HG03066 (cell line): ENCODE results near the gene OR10A4.
"Not testable (repeated sequence)": the region's sequence is repeated elsewhere in the genome, so short reads cannot be mapped to it uniquely, and the experiment has no call there.

Experiments used
- ATAC-seq: cut with Tn5 transposase; IDR thresholded peaks from one replicate; pipeline ENCODE4 v1.9.1; 2021; ENCODE audit warnings: low read depth; ENCODE audit not compliant: unreplicated experiment

The OR10A4 gene

DNA sequence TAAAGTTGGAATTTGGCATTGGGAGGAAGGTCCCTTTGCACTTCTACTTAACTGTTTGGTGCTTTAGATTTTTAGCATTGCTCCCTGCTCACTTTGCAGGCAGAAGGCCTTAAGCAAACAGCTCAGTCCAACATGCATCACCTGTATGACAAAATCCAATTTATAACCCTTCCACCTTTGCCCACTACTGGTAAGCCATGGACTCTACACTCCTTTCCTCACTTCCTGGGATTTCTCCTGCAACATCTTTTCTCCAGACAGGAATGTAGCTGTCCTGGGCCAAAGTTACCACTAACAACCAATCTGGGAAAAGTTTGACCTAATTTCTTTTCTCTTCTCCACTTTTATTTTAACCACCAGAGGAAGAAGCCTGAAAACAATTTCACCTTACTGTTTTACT, 17.7 kb downstream of the OR10A4 start:
- ATAC-seq: no peak

DNA sequence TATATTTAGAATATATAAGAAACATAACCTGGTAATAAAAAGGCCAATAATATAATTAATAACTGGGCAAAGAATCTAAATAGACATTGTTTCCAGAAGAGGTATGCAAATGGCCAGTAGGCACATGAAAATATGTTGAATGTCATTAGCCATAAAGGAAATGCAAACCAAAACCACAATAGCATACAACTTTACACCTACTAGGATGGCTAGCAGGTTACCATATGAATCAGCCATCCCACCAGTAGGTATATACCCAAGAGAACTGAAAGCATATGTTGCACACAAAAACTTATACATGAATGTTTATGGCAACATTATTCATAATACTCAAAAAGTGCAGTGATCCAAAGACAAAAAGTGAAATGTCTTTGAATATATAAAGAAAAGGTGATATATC, 18.6 kb downstream of the OR10A4 start:
- ATAC-seq: peak; percentile 72

DNA sequence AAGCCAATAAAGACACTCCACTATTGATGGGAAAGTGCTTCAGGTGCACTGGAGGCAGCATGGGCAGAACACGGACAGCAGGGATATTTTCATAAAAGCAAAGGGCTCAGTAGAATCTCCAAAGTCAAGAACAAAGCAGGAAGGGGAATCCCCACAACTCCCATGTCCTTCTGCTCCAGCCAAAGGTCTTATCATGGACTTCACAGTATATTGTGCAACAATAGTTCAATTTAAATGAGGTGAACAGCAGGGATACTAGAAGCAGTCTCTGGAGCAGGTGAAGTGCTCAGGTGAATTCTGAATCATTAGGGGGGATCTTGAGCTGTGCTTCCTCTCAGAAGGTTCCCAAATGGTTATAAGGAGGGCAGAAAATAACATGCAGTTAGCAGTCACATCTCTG, 22.5 kb downstream of the OR10A4 start:
- ATAC-seq: no peak

DNA sequence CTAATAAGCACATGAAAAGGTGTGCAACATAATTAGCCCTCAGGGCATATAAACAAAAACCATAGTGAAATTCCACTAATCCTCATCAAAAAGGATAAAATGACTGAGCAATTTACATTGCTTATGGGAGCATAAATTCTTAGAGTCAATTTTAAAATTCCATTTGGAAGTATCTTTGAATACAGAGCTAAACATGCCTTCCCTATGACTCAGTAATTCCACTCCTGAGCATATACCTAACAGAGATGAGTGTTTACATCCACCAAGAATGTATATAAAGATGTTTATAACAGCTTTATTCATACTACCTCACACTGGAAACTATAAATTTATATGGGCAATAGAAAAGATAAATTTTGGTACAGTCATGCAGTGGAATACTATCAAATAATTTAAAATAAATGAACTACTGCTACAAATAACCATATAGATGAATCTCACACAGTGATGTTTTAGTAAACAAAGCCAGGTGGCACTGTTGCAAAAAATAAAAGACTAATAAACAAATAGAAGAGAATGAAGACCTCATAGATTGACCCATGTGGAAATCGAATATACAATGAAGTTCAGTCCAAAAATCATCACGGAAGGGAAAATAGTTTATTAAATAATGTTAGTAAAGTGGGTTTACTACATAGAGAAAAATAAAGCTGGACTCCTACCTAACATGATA, 24.0 kb downstream of the OR10A4 start:
- ATAC-seq: no peak

DNA sequence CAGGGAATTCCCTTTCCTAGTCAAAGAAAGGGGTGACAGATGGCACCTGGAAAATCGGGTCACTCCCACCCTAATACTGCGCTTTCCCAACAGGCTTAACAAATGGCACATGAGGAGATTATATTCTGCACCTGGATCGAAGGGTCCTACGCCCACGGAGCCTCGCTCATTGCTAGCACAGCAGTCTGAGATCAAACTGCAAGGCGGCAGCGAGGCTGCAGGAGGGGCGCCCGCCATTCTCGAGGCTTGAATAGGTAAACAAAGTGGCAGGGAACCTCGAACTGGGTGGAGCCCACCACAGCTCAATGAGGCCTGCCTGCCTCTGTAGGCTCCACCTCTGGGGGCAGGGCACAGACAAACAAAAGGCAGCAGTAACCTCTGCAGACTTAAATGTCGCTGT, 28.4 kb downstream of the OR10A4 start:
- ATAC-seq: not testable (repeated sequence)

DNA sequence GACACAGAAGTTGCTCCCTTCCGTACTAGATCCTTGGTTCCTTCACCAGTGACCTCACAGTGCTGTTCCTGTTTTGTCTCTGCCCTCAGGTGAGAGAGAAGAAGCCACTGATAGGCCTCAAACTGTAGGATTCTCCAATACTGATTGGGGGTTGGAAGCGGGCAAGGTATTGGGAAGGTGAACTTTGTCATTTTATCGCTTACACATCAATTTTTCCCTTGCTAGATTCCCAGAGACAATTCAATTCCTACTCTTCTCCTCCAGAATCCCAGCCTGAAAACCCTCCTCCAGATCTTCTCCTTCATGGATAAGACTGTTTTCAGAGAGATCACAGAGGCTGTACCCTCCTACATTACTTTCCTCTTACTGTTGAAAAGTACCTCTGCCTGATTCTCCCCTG, 35.0 kb downstream of the OR10A4 start:
- ATAC-seq: no peak

DNA sequence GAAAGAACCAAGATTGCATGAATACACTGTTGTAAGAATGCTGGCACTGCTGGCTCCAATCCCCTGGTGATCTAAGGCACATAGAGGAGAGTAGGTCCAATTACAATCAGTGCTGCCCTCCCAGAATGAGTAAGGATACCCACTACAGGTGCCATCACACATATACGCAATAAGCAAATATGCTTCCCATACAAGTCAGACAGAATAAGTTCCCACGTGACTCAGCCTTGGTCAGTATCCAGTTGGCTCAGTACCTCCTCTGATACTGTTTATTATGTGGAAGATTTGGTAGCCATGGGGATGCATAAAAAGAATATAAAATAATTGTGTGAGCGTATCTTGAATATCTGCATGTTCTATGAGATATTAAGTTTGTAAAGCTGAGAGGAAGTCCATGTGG, 35.5 kb downstream of the OR10A4 start:
- no peak for ATAC-seq

DNA sequence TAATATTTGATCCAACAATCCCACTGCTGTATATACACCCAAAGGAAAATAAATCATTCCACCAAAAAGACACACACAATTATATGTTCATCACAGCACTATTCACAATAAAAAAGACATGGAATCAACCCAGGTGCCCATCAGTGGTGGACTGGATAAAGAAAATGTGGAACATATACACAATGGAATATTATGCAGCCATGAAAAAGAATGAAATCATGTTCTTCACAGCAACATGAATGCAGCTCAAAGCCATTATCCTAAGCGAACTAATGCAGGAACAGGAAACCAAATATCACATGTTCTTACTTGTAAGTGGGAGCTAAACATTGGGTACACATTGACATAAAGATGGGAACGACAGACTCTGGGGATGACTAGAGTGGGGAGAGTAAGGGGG, 43.3 kb downstream of the OR10A4 start:
- no peak for ATAC-seq

DNA sequence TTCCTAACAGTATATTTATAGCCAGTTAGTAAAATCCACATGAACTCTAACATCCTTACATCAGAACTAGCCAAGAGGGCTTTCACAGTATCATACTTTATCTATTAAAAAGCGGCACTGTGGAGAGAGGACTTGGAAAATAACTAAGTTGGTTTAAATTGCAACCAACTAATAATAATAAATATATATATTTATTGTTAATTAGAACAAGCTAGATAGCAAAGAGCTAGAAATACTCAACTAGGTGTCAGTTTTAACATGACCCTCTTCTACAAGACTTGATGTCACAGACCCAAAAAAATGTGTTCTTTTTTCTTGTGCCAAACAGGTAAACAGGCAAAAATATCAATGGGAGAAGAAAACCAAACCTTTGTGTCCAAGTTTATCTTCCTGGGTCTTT, 44.3 kb downstream of the OR10A4 start, which contains the start of gene OR2D3:
Gene OR2D3, plus strand, starts transcription at position 301 of the 400 bp plus-strand sequence. Its CDS starts 0 bp downstream, at position 301.
- ATAC-seq: no peak

DNA sequence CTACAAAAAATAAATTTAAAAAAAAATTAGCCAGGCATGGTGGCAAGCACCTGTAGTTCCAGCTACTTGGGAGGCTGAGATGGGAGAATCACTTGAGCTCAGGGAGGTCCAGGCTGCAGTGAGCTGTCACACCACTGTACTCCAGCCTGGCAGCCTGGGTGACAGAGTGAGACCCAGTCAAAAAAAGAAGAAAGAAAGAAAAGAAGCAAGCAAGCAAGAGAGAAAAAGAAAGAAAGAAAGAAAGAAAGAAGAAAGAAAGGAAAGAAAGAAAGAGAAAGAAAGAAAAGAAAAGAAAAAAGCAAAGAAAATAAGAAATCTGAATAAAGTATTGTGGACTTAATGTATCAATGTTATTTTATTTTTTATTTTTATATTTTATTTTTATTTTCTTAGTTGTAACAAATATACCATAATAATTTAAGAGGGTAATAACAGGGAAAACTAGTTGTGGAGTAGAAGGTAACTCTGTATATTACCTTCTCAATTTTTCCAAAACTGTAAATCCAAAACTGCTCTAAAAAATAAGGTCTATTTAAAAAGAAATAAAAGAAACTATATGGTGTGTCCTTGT, 48.7 kb downstream of the OR10A4 start:
- ATAC-seq: no peak

DNA sequence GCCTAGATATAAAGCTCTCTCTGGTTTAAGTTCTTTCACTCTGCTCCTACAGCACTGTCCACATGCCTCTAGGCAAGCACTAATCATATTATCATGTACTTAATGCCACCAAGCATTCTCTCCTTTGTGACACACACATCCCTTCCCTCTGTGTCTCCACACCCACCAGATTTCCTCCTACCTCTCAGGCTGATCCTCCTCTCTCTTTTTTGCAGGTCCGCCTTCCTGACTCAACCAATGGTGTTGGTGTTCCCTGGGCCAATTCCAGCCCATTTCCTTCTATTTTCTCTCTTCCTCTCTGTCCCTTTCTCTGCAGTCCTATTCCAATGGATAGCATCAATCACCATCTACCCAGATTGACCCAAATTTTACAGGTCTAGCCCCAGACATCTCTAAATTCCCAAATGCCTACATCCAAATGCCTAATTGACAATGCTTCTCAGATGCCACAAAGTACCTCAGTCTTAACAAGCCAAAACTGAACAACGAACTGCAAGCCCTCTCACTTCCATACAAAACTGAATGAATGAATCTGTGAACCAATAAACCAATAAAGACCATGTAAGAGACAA, 49.3 kb downstream of the OR10A4 start:
- peak; percentile 1 for ATAC-seq

DNA sequence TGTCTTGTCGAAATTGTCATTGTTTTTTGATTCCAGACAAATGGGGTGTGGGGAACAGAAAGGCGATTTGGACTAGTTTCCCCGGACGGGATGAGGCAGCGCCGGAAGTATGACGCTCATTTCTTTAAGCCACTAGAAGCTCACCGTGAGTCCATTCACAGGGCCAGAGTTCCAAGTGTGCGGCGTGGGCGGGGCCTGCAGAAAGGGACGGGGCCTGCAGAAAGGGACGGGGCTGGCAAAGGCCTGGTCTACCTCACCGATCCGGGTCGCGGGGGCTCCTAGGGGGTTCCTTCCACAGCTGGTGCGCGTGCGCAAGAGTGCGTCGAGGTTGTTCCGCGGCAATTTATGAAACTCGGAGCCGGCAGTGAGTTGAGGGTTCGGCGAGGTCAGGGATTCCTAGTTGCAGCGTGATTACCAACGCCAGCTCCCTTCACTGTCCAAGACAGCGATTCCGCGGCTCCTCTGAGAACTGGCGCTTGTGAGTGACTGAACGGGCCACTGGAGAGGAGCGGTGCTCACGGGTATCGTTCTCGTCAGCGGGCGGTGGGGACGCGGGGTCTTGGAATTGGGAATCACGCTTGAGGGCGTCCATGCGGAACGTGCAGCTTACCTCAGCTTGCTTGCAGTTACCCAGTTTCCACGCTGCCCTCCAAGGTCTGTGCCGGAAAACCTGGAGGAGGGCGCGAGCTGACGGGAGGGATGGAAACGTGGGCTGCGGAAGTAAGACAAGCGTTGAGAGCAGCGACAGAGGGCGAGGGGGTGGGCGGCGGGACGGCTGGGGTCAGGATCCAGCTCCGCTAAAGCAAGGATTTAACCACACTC, 50.0 kb downstream of the OR10A4 start, which contains the start of gene ZNF215:
Gene ZNF215, plus strand, starts transcription at position 219 of the 822 bp plus-strand sequence. CDS start 5,847 bp downstream, outside the sequence.
- ATAC-seq: peak; percentile 70

DNA sequence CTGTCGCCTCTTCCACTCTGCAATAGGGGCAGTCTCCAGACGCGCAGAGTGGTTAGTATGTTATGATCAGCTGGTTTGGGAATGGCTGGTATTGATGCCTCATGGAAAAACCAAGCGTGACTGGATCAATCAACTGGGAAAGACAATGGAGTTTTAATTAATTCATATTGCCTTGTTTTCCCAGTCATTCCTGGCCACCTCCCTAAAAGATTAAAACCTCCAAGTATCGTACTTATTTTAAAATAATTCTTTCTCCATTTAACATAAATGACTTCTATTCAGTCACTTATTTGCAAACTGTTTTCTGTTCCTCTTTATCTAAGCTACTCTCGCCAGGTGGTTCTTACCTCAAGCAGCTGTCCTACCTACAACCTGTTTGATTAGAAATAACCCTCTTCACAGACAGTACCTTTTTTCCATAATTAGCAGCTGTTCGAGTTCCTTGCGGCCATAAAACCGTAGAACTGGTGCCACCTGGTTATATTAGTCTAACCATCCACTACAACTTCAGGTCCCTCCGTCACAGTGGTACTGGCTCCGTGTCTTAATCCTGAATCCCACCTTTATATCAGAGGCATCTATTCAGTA, 50.7 kb downstream of the OR10A4 start:
- ATAC-seq: peak; percentile 55
